GM19035 (cell line): ENCODE data around the gene EDAR.

Experiments used
- ATAC-seq: cut with Tn5 transposase; IDR thresholded peaks from one replicate; pipeline ENCODE4 v1.9.1; 2021; ENCODE audit not compliant: unreplicated experiment

Gene EDAR

GRCh38 chr2:109005686-109006204, 16.7 kb upstream of the EDAR start:
- ATAC-seq = no peak

- ATAC-seq = no peak
These were observed 12.2 kb upstream of the EDAR start for GRCh38 chr2:109001201-109001600.

- ATAC-seq = no peak
These were observed 11.7 kb upstream of the EDAR start for GRCh38 chr2:109000738-109001137.

- no peak for ATAC-seq
These were observed 9.9 kb upstream of the EDAR start for GRCh38 chr2:108998911-108999310.

- ATAC-seq = no peak
These were observed 5.2 kb upstream of the EDAR start for GRCh38 chr2:108994178-108994577.

GRCh38 chr2:108993095-108993937, 4.3 kb upstream of the EDAR start:
- no peak for ATAC-seq

GRCh38 chr2:108988076-108988795, 784 bp downstream of the EDAR start:
- no peak for ATAC-seq

- no peak for ATAC-seq
These were observed 2.0 kb downstream of the EDAR start for GRCh38 chr2:108986916-108987510.

GRCh38 chr2:108983610-108984009, 5.4 kb downstream of the EDAR start:
- no peak for ATAC-seq

- no peak for ATAC-seq
These were observed 6.0 kb downstream of the EDAR start for GRCh38 chr2:108983061-108983460.

GRCh38 chr2:108982259-108982679, 6.8 kb downstream of the EDAR start:
- no peak for ATAC-seq

GRCh38 chr2:108981846-108982245, 7.2 kb downstream of the EDAR start:
- ATAC-seq = no peak

GRCh38 chr2:108980076-108980475, 8.9 kb downstream of the EDAR start:
- no peak for ATAC-seq

- no peak for ATAC-seq
These were observed 9.6 kb downstream of the EDAR start for GRCh38 chr2:108979461-108979860.

GRCh38 chr2:108978709-108979111, 10.3 kb downstream of the EDAR start:
- no peak for ATAC-seq

GRCh38 chr2:108975613-108976435, 13.2 kb downstream of the EDAR start:
- ATAC-seq = no peak

GRCh38 chr2:108974674-108975073, 14.3 kb downstream of the EDAR start:
- no peak for ATAC-seq

- no peak for ATAC-seq
These were observed 16.4 kb downstream of the EDAR start for GRCh38 chr2:108972663-108973062.

- ATAC-seq = no peak
These were observed 17.1 kb downstream of the EDAR start for GRCh38 chr2:108971661-108972566.

GRCh38 chr2:108970369-108970768, 18.7 kb downstream of the EDAR start:
- ATAC-seq = no peak
